ENCODE results near the gene SYNDIG1. TPM values are rescaled to one million over a fixed set of nuclear protein-coding genes. Genes with fewer than 3 reads are reported as not detected.

The SYNDIG1 gene
- total RNA-seq, 4 donors from 2014 or later, result 0.51 to 3.4 (median 2.8) TPM; not detected in 1

- H3K36me3 ChIP-seq, result no peaks in the 10 kb centered on the region
- no peak for TF ChIP-seq CTCF (IDR thresholded peaks at IDR 0.05)
- no peak for TF ChIP-seq POLR2A (IDR thresholded peaks at IDR 0.05)
- intact Hi-C loops (cut with DNase I; ENCODE audit: low total_unique reads), result no loop called here
- no peak overlapping the region for H3K4me3 ChIP-seq
- H3K9me3 ChIP-seq, result no peaks in the 10 kb centered on the region
- H3K4me1 ChIP-seq, result no peaks in the 10 kb centered on the region
- no peak overlapping the region for H3K27ac ChIP-seq
- no peak for DNase-seq
- no peaks in the 10 kb centered on the region for H3K27me3 ChIP-seq
These were observed 21.8 kb downstream of the SYNDIG1 start for GRCh38 chr20:24491041-24491756.

- Histone ChIP-seq H3K36me3 (no peaks in the 10 kb centered on the region), H3K4me1 (no peaks in the 10 kb centered on the region), H3K27ac (no peak overlapping the region), H3K27me3 (no peaks in the 10 kb centered on the region), H3K4me3 (no peak overlapping the region), H3K9me3 (no peaks in the 10 kb centered on the region)
- no peak for DNase-seq
- no peak for TF ChIP-seq POLR2A (IDR thresholded peaks at IDR 0.05)
- no peak for TF ChIP-seq CTCF (IDR thresholded peaks at IDR 0.05)
- intact Hi-C loops (cut with DNase I; ENCODE audit: low total_unique reads), result no loop called here
These were observed 22.7 kb downstream of the SYNDIG1 start for GRCh38 chr20:24492031-24492607.

GRCh38 chr20:24492698-24493097 lies 23.3 kb downstream of the SYNDIG1 start:
- Histone ChIP-seq H3K27me3 (no peaks in the 10 kb centered on the region), H3K4me1 (no peaks in the 10 kb centered on the region), H3K9me3 (no peaks in the 10 kb centered on the region), H3K36me3 (no peaks in the 10 kb centered on the region), H3K27ac (no peak overlapping the region), H3K4me3 (no peak overlapping the region)
- intact Hi-C loops (cut with DNase I; ENCODE audit: low total_unique reads), result no loop called here
- TF ChIP-seq CTCF (IDR thresholded peaks at IDR 0.05), result no peak
- TF ChIP-seq POLR2A (IDR thresholded peaks at IDR 0.05), result no peak
- no peak for DNase-seq

- intact Hi-C loops (cut with DNase I; ENCODE audit: low total_unique reads), result no loop called here
- no peak overlapping the region for H3K27ac ChIP-seq
- no peaks in the 10 kb centered on the region for H3K9me3 ChIP-seq
- no peaks in the 10 kb centered on the region for H3K4me1 ChIP-seq
- H3K36me3 ChIP-seq, result no peaks in the 10 kb centered on the region
- H3K4me3 ChIP-seq, result no peak overlapping the region
- no peaks in the 10 kb centered on the region for H3K27me3 ChIP-seq
- TF ChIP-seq POLR2A (IDR thresholded peaks at IDR 0.05) (no peak), CTCF (IDR thresholded peaks at IDR 0.05) (no peak)
- DNase-seq, result no peak
These were observed 23.8 kb downstream of the SYNDIG1 start for GRCh38 chr20:24493181-24493580.

- intact Hi-C loops (cut with DNase I; ENCODE audit: low total_unique reads), result no loop called here
- no peak overlapping the region for H3K27ac ChIP-seq
- H3K27me3 ChIP-seq, result no peaks in the 10 kb centered on the region
- H3K4me3 ChIP-seq, result no peak overlapping the region
- no peak for DNase-seq
- no peaks in the 10 kb centered on the region for H3K36me3 ChIP-seq
- no peaks in the 10 kb centered on the region for H3K9me3 ChIP-seq
- H3K4me1 ChIP-seq, result no peaks in the 10 kb centered on the region
- TF ChIP-seq CTCF (IDR thresholded peaks at IDR 0.05), result no peak
- TF ChIP-seq POLR2A (IDR thresholded peaks at IDR 0.05), result no peak
These were observed 24.4 kb downstream of the SYNDIG1 start for GRCh38 chr20:24493661-24494459.

All from uterus (tissue), 4 donors.